Endothelial cell of umbilical vein (primary cell): ENCODE data around the gene TAF1L. TPM values are rescaled to one million over a fixed set of nuclear protein-coding genes. Genes with fewer than 3 reads are reported as not detected.

Experiments used
- BruUV-seq: library from RNA; stranded (reverse); fragments of 400-500 nt; replicated peaks from 2 replicates; lab custom pipeline; 2021; lab: Mats Ljungman, UMichigan
- CTCF ChIA-PET: fragments of 300-600, 350-600 bp; sonication (Branson Sonifier 250); formaldehyde crosslinking; loops from one replicate; lab custom pipeline; 2021; ENCODE audit warnings: antibody characterized with exemption, inconsistent platforms; lab: Charles Lee
- POLR2A ChIA-PET: fragments of 300-600, 350-600 bp; sonication (Branson Sonifier 250); formaldehyde crosslinking; loops from one replicate; lab custom pipeline; 2021; ENCODE audit warnings: antibody characterized with exemption, inconsistent platforms; lab: Charles Lee
- DNase-seq: peaks from one replicate; pipeline ENCODE4 v3.0.0-alpha.2; 2011; ENCODE audit warnings: low read depth, low spot score
- FAIRE-seq: peaks from 2 replicates; lab custom pipeline; 2011; peaks lifted over from hg19 to GRCh38; lab: Jason Lieb, UNC
- H2AFZ ChIP-seq: 2 replicates; pipeline ENCODE4 v1.6.0; 2012; ENCODE audit warnings: low read depth, low read length, control low read depth, inconsistent platforms
- H3K27ac ChIP-seq: 2 replicates; pipeline ENCODE4 v1.5.1; 2011; ENCODE audit warnings: low read depth, mild to moderate bottlenecking, control low read depth, low read length, moderate library complexity; ENCODE audit not compliant: insufficient read depth
- H3K27me3 ChIP-seq, 2 experiments: 2 replicates each; pipeline versions ENCODE4 v1.6.0 to v1.6.1; 2011; ENCODE audit warnings: low read length in 2 of 2, mixed read lengths in 1 of 2; ENCODE audit not compliant: control insufficient read depth in 2 of 2, insufficient read depth in 2 of 2
- H3K36me3 ChIP-seq, 2 experiments: 2 replicates in 1 of 2; 3 replicates in 1 of 2; pipeline ENCODE4 v1.5.1; 2011; ENCODE audit warnings: low read length in 2 of 2, mild to moderate bottlenecking in 1 of 2, moderate library complexity in 1 of 2; ENCODE audit not compliant: control insufficient read depth in 2 of 2, insufficient read depth in 2 of 2; ENCODE audit errors: extremely low read depth in 1 of 2
- H3K4me1 ChIP-seq: 3 replicates; pipeline ENCODE4 v1.5.1; 2011; ENCODE audit warnings: mild to moderate bottlenecking, low read length; ENCODE audit not compliant: control insufficient read depth, insufficient read depth; ENCODE audit errors: extremely low read depth
- H3K4me2 ChIP-seq: 2 replicates; pipeline ENCODE4 v1.6.1; 2011; ENCODE audit warnings: low read length, control low read depth, mixed read lengths; ENCODE audit not compliant: insufficient read depth
- H3K4me3 ChIP-seq, 3 experiments: fragments of 200-600 bp in 1 of 3; sonication (generic), shearing (Covaris generic) in 1 of 3; replicated peaks in 1 of 3; 2 replicates each; pipeline ENCODE4 v1.5.1; 2011 to 2016; ENCODE audit warnings: control low read depth in 3 of 3, low read length in 3 of 3, mild to moderate bottlenecking in 2 of 3, inconsistent platforms in 1 of 3, low read depth in 1 of 3, moderate library complexity in 1 of 3; ENCODE audit not compliant: insufficient read depth in 1 of 3
- H3K79me2 ChIP-seq: 2 replicates; pipeline ENCODE4 v1.6.0; 2012; ENCODE audit warnings: low read length, inconsistent platforms; ENCODE audit not compliant: control insufficient read depth, insufficient read depth
- H3K9ac ChIP-seq: replicated peaks from 2 replicates; pipeline ENCODE3; 2011; ENCODE audit warnings: low read length, control low read depth; ENCODE audit not compliant: insufficient read depth; ENCODE audit errors: extremely low read depth
- H3K9me1 ChIP-seq: replicated peaks from 3 replicates; pipeline ENCODE4 v1.6.0; 2011; ENCODE audit warnings: mild to moderate bottlenecking, low read length; ENCODE audit not compliant: control insufficient read depth, insufficient read depth; ENCODE audit errors: extremely low read depth
- H3K9me3 ChIP-seq: replicated peaks from 2 replicates; pipeline ENCODE4 v1.5.1; 2012; ENCODE audit warnings: low read length, inconsistent platforms; ENCODE audit not compliant: control insufficient read depth, insufficient read depth
- H4K20me1 ChIP-seq: replicated peaks from 2 replicates; pipeline ENCODE3; 2011; ENCODE audit warnings: mild to moderate bottlenecking, low read length; ENCODE audit not compliant: control insufficient read depth, insufficient read depth; ENCODE audit errors: extremely low read depth
- EZH2 ChIP-seq: IDR thresholded peaks from 2 replicates; pipeline ENCODE4 v1.6.1; 2012; ENCODE audit warnings: borderline replicate concordance, low read depth, mild to moderate bottlenecking, moderate library complexity, low read length, inconsistent platforms; ENCODE audit not compliant: severe bottlenecking
- FOS ChIP-seq: IDR thresholded peaks from 2 replicates; pipeline ENCODE4 v1.6.1; 2011; ENCODE audit warnings: mild to moderate bottlenecking, low read length, moderate library complexity, borderline replicate concordance; ENCODE audit not compliant: insufficient read depth
- GATA2 ChIP-seq: IDR thresholded peaks from 2 replicates; pipeline ENCODE4 v1.7.0; 2011; ENCODE audit warnings: low read depth, mild to moderate bottlenecking, moderate library complexity, mixed read lengths, low read length; ENCODE audit not compliant: insufficient read length, insufficient read depth
- JUN ChIP-seq: IDR thresholded peaks from 2 replicates; pipeline ENCODE4 v1.6.1; 2011; ENCODE audit warnings: borderline replicate concordance, low read depth; ENCODE audit not compliant: insufficient read length, insufficient read depth
- MYC ChIP-seq: IDR thresholded peaks from one replicate; pipeline ENCODE4 v1.6.1; 2011; ENCODE audit warnings: mild to moderate bottlenecking, low read depth, low read length
- POLR2A ChIP-seq: IDR thresholded peaks from 2 replicates; pipeline ENCODE4 v1.6.1; 2012; ENCODE audit warnings: low read depth, mild to moderate bottlenecking, control low read depth, low read length
- POLR2AphosphoS5 ChIP-seq: IDR thresholded peaks from 2 replicates; pipeline ENCODE4 v1.6.1; 2012; ENCODE audit warnings: low read depth, mild to moderate bottlenecking, control low read depth, low read length, moderate library complexity; ENCODE audit not compliant: insufficient read depth
- dilution Hi-C: fragments of 300-500 bp; cut with MboI; formaldehyde crosslinking; loops from one replicate; pipeline ENCODE4 v1.15.0; 2019; ENCODE audit warnings: low sequenced_read_pairs; ENCODE audit not compliant: extremely low pct_ligation_motif_present
- intact Hi-C: fragments of 100-400 bp; cut with micrococcal nuclease; formaldehyde crosslinking; loops from one replicate; pipeline ENCODE4 v1.10.0; 2022
- polyA plus RNA-seq, 4 experiments: library from polyadenylated mRNA; depleted of rRNA in 3 of 4; stranded (reverse) in 3 of 4; unstranded in 1 of 4; fragments of >200 nt; gene quantifications; 2 replicates each; pipeline versions ENCODE4 v1.2.1 to v1.2.3, GENCODE V29; 2011 to 2012; ENCODE audit warnings: missing spikeins in 1 of 4
- total RNA-seq: library from RNA; stranded (reverse); gene quantifications from 2 replicates; pipeline ENCODE4 v1.2.3, GENCODE V29; 2021
- TF ChIP-seq, protein P1 (sequence below): IDR thresholded peaks from 2 replicates; pipeline ENCODE4 v1.6.1; 2011; ENCODE audit not compliant: insufficient read depth, insufficient read length
- TF ChIP-seq, protein P2 (sequence below), 2 donors: IDR thresholded peaks; 1 replicate in 1 of 2; 2 replicates in 1 of 2; pipeline ENCODE4 v1.5.1; 2011; ENCODE audit warnings: low read length in 2 of 2, mild to moderate bottlenecking in 2 of 2, moderate library complexity in 2 of 2, control low read depth in 1 of 2, inconsistent platforms in 1 of 2, low read depth in 1 of 2; ENCODE audit not compliant: insufficient read depth in 1 of 2; ENCODE audit errors: extremely low read depth in 1 of 2

TAF1L gene
- total and polyA plus RNA-seq, 2 donors (not counting 3 experiments of a cell fraction or from before 2014, with no cell fraction given) = not detected

DNA sequence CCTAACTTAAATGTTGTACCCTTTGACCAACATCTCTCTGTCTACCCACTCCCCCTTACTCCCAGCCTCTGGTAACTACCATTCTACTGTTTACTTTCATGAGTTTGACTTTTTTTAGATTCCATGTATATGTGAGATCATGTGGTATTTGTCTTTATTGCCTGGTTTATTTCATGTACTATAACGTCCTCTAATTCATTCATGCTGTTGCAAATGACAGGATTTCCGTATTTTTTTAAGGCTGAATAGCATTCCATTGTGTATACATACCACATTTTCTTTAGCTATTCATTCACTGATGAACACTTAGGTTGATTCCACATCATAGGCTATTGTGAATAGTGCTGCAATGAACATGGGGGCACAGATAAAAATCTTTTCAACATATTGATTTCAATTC is 50.7 kb downstream of the TAF1L start:
- Histone ChIP-seq H3K4me3 (no peak overlapping the region), H3K4me1 (peaks cover 9% of the 10 kb centered on the region), H3K27me3 (peaks cover 4 to 14% of the 10 kb centered on the region in 2 experiments), H3K79me2 (no peaks in the 10 kb centered on the region), H3K9me1 (no peaks in the 10 kb centered on the region), H3K9ac (no peak overlapping the region), H3K4me2 (peak overlapping the region; percentile 8), H4K20me1 (no peaks in the 10 kb centered on the region), H3K27ac (peak overlapping the region; percentile 20), H3K36me3 (no peaks in the 10 kb centered on the region), H3K9me3 (no peaks in the 10 kb centered on the region), H2AFZ (no peak overlapping the region)
- FAIRE-seq = no peak
- peak; percentile 67 for DNase-seq
- ChIA-PET CTCF (interaction anchor here (13.1 to 20.3 kb wide), 2 partner anchors 207 to 386 kb away, joined by 705 to 1384 read pairs; no protein-coding TSS in a partner anchor), POLR2A (no interaction called here)
- no TSS peak for BruUV-seq
- intact Hi-C loops = loop anchor here (5.0 to 10.0 kb wide), 3 partner anchors 120 to 643 kb away; no protein-coding TSS in a partner anchor
- dilution Hi-C loops = no loop called here
- TF ChIP-seq MYC (no peak), JUN (peak; percentile 52), POLR2A (no peak), POLR2AphosphoS5 (no peak)
- TF ChIP-seq, protein P1, sequence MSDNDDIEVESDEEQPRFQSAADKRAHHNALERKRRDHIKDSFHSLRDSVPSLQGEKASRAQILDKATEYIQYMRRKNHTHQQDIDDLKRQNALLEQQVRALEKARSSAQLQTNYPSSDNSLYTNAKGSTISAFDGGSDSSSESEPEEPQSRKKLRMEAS = no peak

DNA sequence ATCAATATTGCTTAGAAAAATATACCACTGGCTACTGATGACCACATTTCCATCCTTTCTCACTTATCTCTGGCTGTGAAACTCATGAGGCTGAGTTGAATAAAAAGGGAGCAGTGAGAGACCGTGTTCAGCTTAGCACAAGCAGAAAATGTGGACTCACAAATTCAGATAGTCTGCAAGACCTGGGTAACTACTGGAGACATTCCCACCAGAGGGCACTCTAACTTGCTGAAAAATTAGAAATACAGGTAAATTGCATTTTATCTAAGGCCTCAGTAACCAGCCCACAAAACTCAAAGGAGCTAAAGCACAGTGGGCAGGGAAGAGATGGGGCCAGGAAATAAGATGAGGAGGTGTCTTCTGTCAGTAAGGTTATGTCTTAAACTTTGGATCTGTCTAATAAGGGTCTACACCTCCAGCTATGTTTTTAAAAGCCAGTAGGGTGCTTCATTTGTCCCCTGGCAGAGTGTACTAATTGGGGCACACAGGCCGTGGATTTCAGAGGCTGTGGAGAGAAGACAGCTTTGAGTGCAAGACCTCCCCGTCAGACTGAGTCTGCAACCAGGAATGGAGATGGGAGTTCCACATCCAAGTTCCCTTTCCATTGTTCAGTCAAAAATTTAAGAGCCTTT is 53.8 kb downstream of the TAF1L start:
- BruUV-seq = no TSS peak
- DNase-seq (peak; percentile 73), FAIRE-seq (peak; percentile 58)
- Histone ChIP-seq H3K9me3 (no peaks in the 10 kb centered on the region), H3K4me1 (peaks cover 9% of the 10 kb centered on the region), H3K27ac (no peak overlapping the region), H3K9me1 (no peaks in the 10 kb centered on the region), H3K9ac (no peak overlapping the region), H3K4me3 (no peak overlapping the region), H3K4me2 (peak overlapping the region; percentile 12), H4K20me1 (no peaks in the 10 kb centered on the region), H3K36me3 (no peaks in the 10 kb centered on the region), H3K27me3 (peaks cover 8 to 10% of the 10 kb centered on the region in 2 experiments), H2AFZ (no peak overlapping the region), H3K79me2 (no peaks in the 10 kb centered on the region)
- intact Hi-C loops = loop anchor here (1.0 to 10.0 kb wide), 5 partner anchors 55 to 646 kb away; partner anchors contain the start of gene RIGI
- TF ChIP-seq EZH2 (no peak), JUN (no peak), POLR2A (no peak), GATA2 (no peak), FOS (no peak)
- TF ChIP-seq, protein P1 = no peak
- TF ChIP-seq, protein P2, sequence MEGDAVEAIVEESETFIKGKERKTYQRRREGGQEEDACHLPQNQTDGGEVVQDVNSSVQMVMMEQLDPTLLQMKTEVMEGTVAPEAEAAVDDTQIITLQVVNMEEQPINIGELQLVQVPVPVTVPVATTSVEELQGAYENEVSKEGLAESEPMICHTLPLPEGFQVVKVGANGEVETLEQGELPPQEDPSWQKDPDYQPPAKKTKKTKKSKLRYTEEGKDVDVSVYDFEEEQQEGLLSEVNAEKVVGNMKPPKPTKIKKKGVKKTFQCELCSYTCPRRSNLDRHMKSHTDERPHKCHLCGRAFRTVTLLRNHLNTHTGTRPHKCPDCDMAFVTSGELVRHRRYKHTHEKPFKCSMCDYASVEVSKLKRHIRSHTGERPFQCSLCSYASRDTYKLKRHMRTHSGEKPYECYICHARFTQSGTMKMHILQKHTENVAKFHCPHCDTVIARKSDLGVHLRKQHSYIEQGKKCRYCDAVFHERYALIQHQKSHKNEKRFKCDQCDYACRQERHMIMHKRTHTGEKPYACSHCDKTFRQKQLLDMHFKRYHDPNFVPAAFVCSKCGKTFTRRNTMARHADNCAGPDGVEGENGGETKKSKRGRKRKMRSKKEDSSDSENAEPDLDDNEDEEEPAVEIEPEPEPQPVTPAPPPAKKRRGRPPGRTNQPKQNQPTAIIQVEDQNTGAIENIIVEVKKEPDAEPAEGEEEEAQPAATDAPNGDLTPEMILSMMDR (IDR thresholded peaks at IDR 0.05; ENCODE audit: extremely low read depth in 1 of 2, insufficient read depth in 1 of 2, low read depth in 1 of 2, low read length in 2 of 2) = peak; percentile 50 to 60
- dilution Hi-C loops = no loop called here
- POLR2A ChIA-PET = no interaction called here
- CTCF ChIA-PET = interaction anchor here (0.7 to 20.3 kb wide), 34 partner anchors 9 to 645 kb away, joined by 3 to 1384 read pairs (median 4); partner anchors contain the start of genes ACO1, NDUFB6, RIGI and SMIM27
